GM18507 (cell line): ENCODE results near the gene FAM120B.

Experiments used
- DNase-seq: peaks from one replicate; pipeline ENCODE4 v3.0.0; 2011; ENCODE audit warnings: low read depth; ENCODE audit not compliant: insufficient read length; ENCODE audit errors: extremely low spot score
- FAIRE-seq: peaks from 2 replicates; lab custom pipeline; 2011; peaks lifted over from hg19 to GRCh38; lab: Jason Lieb, UNC

FAM120B gene

GRCh38 chr6:170270984-170271593, 35.5 kb upstream of the FAM120B start:
- DNase-seq = no peak
- FAIRE-seq = no peak

- DNase-seq = peak; percentile 81
- peak; percentile 95 for FAIRE-seq
These were observed 34.7 kb upstream of the FAM120B start for GRCh38 chr6:170271771-170272314.

GRCh38 chr6:170272341-170273065, 34.1 kb upstream of the FAM120B start:
- DNase-seq (no peak), FAIRE-seq (no peak)

GRCh38 chr6:170273191-170273590, 33.4 kb upstream of the FAM120B start:
- DNase-seq = no peak
- FAIRE-seq = no peak

- FAIRE-seq (no peak), DNase-seq (no peak)
These were observed 32.9 kb upstream of the FAM120B start for GRCh38 chr6:170273681-170274080.

GRCh38 chr6:170274713-170275560, 31.6 kb upstream of the FAM120B start:
- no peak for FAIRE-seq
- DNase-seq = no peak

- FAIRE-seq (no peak), DNase-seq (no peak)
These were observed 30.0 kb upstream of the FAM120B start for GRCh38 chr6:170276369-170277057.

- no peak for FAIRE-seq
- DNase-seq = no peak
These were observed 28.4 kb upstream of the FAM120B start for GRCh38 chr6:170277893-170278742.

GRCh38 chr6:170278743-170279094, 27.8 kb upstream of the FAM120B start:
- FAIRE-seq = no peak
- no peak for DNase-seq

GRCh38 chr6:170279426-170279825, 27.1 kb upstream of the FAM120B start:
- DNase-seq = no peak
- FAIRE-seq = no peak

- FAIRE-seq (peak; percentile 5), DNase-seq (no peak)
These were observed 26.4 kb upstream of the FAM120B start for GRCh38 chr6:170279977-170280688.

- FAIRE-seq = no peak
- DNase-seq = no peak
These were observed 25.9 kb upstream of the FAM120B start for GRCh38 chr6:170280689-170281045.

- no peak for DNase-seq
- no peak for FAIRE-seq
These were observed 24.9 kb upstream of the FAM120B start for GRCh38 chr6:170281331-170282292.

- DNase-seq = no peak
- FAIRE-seq = no peak
These were observed 23.9 kb upstream of the FAM120B start for GRCh38 chr6:170282512-170283158.

- no peak for DNase-seq
- no peak for FAIRE-seq
These were observed 23.1 kb upstream of the FAM120B start for GRCh38 chr6:170283212-170284081.
